NB4 (cell line): ENCODE measurements around the gene PNPLA5.

Source experiments
- POLR2A ChIP-seq: IDR thresholded peaks from 2 replicates; pipeline ENCODE4 v1.6.1; 2011; ENCODE audit warnings: mild to moderate bottlenecking; ENCODE audit not compliant: insufficient read length; ENCODE audit errors: extremely low read depth
- TF ChIP-seq, protein P1 (sequence below): IDR thresholded peaks from one replicate; pipeline ENCODE4 v1.5.1; 2012; ENCODE audit warnings: low read depth, low read length

DNA sequence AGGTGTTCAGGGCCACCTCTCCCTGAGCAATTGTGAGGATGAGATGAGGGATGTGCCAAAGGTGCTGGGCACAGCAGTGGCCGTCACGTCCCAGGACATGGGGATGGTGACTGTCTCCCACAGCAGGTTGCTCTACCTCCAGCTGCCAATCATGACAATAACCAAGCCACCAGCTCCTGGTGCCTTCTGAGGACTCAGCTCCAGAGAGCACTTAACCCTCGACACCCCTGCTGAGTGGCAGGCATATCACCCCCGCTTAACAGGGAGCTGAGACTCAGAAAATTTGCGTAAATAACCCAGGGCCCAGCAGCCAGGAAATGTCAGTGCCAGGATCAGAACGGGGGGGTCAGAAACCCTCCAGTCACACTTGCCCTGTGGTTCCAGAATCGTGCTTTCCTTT lies 8.4 kb upstream of the PNPLA5 start:
- TF ChIP-seq POLR2A = no peak
- TF ChIP-seq, protein P1, sequence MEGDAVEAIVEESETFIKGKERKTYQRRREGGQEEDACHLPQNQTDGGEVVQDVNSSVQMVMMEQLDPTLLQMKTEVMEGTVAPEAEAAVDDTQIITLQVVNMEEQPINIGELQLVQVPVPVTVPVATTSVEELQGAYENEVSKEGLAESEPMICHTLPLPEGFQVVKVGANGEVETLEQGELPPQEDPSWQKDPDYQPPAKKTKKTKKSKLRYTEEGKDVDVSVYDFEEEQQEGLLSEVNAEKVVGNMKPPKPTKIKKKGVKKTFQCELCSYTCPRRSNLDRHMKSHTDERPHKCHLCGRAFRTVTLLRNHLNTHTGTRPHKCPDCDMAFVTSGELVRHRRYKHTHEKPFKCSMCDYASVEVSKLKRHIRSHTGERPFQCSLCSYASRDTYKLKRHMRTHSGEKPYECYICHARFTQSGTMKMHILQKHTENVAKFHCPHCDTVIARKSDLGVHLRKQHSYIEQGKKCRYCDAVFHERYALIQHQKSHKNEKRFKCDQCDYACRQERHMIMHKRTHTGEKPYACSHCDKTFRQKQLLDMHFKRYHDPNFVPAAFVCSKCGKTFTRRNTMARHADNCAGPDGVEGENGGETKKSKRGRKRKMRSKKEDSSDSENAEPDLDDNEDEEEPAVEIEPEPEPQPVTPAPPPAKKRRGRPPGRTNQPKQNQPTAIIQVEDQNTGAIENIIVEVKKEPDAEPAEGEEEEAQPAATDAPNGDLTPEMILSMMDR = no peak
